NCI-H524 treated with DMSO at 0.1 percent for 48 hours (cell line): ENCODE data around the gene USP17L26.
"Not testable (repeated sequence)": the region's sequence is repeated elsewhere in the genome, so short reads cannot be mapped to it uniquely, and the experiment has no call there.

ENCODE experiments used
- DNase-seq: peaks from one replicate; lab custom pipeline; 2025; lab: John Stamatoyannopoulos, UW

Gene USP17L26, protein sequence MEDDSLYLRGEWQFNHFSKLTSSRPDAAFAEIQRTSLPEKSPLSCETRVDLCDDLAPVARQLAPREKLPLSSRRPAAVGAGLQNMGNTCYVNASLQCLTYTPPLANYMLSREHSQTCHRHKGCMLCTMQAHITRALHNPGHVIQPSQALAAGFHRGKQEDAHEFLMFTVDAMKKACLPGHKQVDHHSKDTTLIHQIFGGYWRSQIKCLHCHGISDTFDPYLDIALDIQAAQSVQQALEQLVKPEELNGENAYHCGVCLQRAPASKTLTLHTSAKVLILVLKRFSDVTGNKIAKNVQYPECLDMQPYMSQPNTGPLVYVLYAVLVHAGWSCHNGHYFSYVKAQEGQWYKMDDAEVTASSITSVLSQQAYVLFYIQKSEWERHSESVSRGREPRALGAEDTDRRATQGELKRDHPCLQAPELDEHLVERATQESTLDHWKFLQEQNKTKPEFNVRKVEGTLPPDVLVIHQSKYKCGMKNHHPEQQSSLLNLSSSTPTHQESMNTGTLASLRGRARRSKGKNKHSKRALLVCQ

DNA sequence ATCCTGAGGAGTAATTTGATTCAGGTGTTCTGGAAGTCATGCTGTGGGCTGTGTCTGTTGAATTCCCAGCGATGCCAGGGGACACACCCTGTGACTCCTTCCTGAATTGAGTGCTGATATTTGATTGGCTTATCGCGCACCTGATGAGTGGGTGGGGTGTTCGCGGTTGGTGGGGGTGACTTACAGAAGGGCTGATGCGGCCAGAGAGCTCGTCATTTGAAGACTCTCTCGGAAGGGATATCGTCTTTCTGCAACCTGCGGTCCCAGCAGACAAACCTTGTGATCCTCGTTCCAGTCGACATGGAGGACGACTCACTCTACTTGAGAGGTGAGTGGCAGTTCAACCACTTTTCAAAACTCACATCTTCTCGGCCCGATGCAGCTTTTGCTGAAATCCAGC is at the start of gene USP17L26:
TSS of gene USP17L26 (plus strand) at position 301 of the 400 bp plus-strand sequence. CDS start at position 301, 0 bp downstream.
- not testable (repeated sequence) for DNase-seq

DNA sequence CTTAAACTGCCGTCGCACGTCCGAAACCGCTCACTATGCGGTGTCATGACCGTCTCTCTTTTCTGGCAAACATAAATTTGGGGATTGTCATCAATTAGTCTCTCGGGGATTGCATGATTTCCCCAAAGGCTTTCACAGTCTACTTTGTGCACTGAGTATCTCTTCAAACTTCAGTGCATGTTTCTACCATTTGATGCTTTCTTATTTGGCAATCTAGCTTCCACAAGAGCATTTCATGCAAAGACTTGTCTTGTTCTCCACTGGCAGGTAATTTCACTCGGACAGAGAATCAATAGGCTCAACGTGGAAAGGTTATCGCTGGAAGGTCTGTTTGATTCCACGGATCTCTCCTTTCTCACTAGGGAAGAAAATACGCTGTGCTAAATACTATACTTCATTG is 10.3 kb upstream of the USP17L26 start:
- DNase-seq = not testable (repeated sequence)

DNA sequence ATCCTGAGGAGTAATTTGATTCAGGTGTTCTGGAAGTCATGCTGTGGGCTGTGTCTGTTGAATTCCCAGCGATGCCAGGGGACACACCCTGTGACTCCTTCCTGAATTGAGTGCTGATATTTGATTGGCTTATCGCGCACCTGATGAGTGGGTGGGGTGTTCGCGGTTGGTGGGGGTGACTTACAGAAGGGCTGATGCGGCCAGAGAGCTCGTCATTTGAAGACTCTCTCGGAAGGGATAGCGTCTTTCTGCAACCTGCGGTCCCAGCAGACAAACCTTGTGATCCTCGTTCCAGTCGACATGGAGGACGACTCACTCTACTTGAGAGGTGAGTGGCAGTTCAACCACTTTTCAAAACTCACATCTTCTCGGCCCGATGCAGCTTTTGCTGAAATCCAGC is 9.6 kb upstream of the USP17L26 start, which contains the start of gene USP17L24:
TSS of gene USP17L24 (plus strand) at position 301 of the 400 bp plus-strand sequence. CDS start at position 301, 0 bp downstream.
- DNase-seq = not testable (repeated sequence)

DNA sequence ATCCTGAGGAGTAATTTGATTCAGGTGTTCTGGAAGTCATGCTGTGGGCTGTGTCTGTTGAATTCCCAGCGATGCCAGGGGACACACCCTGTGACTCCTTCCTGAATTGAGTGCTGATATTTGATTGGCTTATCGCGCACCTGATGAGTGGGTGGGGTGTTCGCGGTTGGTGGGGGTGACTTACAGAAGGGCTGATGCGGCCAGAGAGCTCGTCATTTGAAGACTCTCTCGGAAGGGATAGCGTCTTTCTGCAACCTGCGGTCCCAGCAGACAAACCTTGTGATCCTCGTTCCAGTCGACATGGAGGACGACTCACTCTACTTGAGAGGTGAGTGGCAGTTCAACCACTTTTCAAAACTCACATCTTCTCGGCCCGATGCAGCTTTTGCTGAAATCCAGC is 4.8 kb upstream of the USP17L26 start, which contains the start of gene USP17L25:
TSS of gene USP17L25 (plus strand) at position 301 of the 400 bp plus-strand sequence. CDS start at position 301, 0 bp downstream.
- not testable (repeated sequence) for DNase-seq

DNA sequence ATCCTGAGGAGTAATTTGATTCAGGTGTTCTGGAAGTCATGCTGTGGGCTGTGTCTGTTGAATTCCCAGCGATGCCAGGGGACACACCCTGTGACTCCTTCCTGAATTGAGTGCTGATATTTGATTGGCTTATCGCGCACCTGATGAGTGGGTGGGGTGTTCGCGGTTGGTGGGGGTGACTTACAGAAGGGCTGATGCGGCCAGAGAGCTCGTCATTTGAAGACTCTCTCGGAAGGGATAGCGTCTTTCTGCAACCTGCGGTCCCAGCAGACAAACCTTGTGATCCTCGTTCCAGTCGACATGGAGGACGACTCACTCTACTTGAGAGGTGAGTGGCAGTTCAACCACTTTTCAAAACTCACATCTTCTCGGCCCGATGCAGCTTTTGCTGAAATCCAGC is 4.6 kb downstream of the USP17L26 start, which contains the start of gene USP17L5:
TSS of gene USP17L5 (plus strand) at position 301 of the 400 bp plus-strand sequence. CDS start at position 301, 0 bp downstream.
- not testable (repeated sequence) for DNase-seq

DNA sequence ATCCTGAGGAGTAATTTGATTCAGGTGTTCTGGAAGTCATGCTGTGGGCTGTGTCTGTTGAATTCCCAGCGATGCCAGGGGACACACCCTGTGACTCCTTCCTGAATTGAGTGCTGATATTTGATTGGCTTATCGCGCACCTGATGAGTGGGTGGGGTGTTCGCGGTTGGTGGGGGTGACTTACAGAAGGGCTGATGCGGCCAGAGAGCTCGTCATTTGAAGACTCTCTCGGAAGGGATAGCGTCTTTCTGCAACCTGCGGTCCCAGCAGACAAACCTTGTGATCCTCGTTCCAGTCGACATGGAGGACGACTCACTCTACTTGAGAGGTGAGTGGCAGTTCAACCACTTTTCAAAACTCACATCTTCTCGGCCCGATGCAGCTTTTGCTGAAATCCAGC is 9.4 kb downstream of the USP17L26 start, which contains the start of gene USP17L27:
TSS of gene USP17L27 (plus strand) at position 301 of the 400 bp plus-strand sequence. CDS start at position 301, 0 bp downstream.
- DNase-seq = not testable (repeated sequence)

DNA sequence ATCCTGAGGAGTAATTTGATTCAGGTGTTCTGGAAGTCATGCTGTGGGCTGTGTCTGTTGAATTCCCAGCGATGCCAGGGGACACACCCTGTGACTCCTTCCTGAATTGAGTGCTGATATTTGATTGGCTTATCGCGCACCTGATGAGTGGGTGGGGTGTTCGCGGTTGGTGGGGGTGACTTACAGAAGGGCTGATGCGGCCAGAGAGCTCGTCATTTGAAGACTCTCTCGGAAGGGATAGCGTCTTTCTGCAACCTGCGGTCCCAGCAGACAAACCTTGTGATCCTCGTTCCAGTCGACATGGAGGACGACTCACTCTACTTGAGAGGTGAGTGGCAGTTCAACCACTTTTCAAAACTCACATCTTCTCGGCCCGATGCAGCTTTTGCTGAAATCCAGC is 14.1 kb downstream of the USP17L26 start, which contains the start of gene USP17L28:
TSS of gene USP17L28 (plus strand) at position 301 of the 400 bp plus-strand sequence. CDS start at position 301, 0 bp downstream.
- DNase-seq = not testable (repeated sequence)

DNA sequence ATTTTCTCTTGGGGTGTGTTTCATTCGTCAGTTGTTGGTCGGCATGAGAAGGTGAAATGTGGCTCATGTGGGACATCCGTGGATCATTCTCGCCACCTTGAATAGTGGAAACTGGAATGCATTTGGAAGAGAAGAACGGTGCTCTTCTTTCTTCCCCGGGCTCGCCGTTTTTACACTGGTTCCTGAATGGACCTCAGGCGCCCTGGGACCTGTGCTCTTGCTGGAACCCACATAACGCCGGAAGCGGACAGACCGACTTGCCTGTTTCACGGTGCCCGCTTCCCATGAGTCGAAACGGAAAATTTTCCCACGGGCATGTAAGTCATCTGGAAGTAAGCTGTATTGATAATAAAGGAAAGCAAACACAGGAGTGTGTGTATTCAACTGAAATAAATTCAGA is 16.4 kb downstream of the USP17L26 start:
- not testable (repeated sequence) for DNase-seq

DNA sequence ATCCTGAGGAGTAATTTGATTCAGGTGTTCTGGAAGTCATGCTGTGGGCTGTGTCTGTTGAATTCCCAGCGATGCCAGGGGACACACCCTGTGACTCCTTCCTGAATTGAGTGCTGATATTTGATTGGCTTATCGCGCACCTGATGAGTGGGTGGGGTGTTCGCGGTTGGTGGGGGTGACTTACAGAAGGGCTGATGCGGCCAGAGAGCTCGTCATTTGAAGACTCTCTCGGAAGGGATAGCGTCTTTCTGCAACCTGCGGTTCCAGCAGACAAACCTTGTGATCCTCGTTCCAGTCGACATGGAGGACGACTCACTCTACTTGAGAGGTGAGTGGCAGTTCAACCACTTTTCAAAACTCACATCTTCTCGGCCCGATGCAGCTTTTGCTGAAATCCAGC is 18.9 kb downstream of the USP17L26 start, which contains the start of gene USP17L29:
TSS of gene USP17L29 (plus strand) at position 301 of the 400 bp plus-strand sequence. CDS start at position 301, 0 bp downstream.
- DNase-seq = not testable (repeated sequence)

DNA sequence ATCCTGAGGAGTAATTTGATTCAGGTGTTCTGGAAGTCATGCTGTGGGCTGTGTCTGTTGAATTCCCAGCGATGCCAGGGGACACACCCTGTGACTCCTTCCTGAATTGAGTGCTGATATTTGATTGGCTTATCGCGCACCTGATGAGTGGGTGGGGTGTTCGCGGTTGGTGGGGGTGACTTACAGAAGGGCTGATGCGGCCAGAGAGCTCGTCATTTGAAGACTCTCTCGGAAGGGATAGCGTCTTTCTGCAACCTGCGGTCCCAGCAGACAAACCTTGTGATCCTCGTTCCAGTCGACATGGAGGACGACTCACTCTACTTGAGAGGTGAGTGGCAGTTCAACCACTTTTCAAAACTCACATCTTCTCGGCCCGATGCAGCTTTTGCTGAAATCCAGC is 28.4 kb downstream of the USP17L26 start, which contains the start of gene USP17L30:
TSS of gene USP17L30 (plus strand) at position 301 of the 400 bp plus-strand sequence. CDS start at position 301, 0 bp downstream.
- not testable (repeated sequence) for DNase-seq

DNA sequence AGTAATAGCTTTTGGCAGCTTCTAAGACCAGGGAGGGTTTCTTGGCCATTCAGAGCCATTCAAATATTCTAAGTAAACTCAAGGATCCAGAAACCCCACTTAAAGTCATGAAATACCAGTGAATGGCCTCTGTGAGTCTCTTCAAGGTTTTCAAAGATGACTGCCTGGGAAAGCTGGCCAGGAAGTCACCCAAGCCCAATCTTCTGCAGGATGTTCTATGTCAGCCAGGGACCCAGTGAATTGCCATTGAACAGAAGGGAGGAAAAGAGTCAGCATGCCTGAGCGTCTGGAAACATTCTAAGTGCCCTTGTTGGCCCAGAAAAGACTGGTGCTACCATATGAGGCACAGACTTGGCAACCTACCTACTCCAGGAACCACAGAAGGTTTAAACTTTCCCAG is 45.4 kb downstream of the USP17L26 start:
- DNase-seq = not testable (repeated sequence)

DNA sequence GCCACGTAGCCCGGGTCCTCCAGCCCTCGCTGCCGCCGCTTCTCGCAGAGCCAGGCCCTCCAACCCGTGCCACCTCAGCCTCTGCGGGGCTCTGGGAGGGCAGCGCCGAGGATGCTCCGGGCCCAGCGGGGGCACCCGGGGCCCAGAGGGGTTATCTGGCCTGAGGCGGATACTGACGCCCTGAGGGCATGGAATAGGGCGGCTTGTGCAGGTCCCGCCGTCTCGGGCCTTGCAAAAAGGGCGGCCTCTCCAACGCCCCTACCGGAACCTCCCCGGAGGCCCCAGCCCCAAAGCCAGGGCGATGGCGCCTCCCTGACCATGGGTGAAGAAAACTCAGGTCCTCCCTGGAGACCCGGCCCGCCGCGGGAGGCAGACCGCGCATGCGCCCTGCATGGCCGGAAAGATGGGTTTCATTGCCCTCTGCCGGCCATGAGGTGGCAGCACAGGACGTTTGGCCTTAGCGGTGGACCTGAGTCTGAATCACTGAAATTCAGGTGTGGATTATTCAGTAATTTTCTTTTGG is 46.6 kb downstream of the USP17L26 start:
- not testable (repeated sequence) for DNase-seq

DNA sequence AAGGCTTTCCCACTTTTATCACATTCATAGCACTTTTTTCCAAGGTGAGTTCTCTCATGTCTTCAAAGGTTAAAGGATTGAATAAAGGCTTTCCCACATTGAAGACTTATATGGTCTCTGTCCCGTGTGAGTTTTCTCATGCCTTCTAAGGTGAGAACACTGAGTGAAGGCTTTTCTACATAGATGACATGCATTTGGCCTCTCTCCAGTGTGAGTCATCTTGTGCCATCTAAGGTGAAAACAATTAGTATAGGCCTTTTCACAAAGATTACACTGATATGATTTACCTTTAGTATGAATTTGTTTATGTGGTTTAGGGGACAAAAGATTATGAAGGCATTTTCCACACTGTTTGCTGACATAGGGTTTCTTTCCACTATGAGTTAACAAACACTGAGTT is 49.7 kb downstream of the USP17L26 start:
- DNase-seq = no peak
